Measurements from ENCODE around the gene RASAL1.
"Not testable (repeated sequence)": the region's sequence is repeated elsewhere in the genome, so short reads cannot be mapped to it uniquely, and the experiment has no call there.

Gene RASAL1

GRCh38 chr12:113141716-113142115, 6.2 kb upstream of the RASAL1 start:
- DNase-seq, result not testable (repeated sequence)

- no peak for DNase-seq
These were observed 5.1 kb upstream of the RASAL1 start for GRCh38 chr12:113140706-113141105.

- no peak for DNase-seq
These were observed 3.3 kb upstream of the RASAL1 start for GRCh38 chr12:113138826-113139225.

- no peak for DNase-seq
These were observed 2.6 kb upstream of the RASAL1 start for GRCh38 chr12:113137861-113138783.

- DNase-seq, result no peak
These were observed 1.5 kb upstream of the RASAL1 start for GRCh38 chr12:113136990-113137511.

- DNase-seq, result no peak
These were observed 798 bp upstream of the RASAL1 start for GRCh38 chr12:113136128-113136989.

- no peak for DNase-seq
These were observed 1.0 kb downstream of the RASAL1 start for GRCh38 chr12:113134521-113134951.

GRCh38 chr12:113134071-113134470, 1.5 kb downstream of the RASAL1 start:
- DNase-seq, result no peak

- no peak for DNase-seq
These were observed 1.9 kb downstream of the RASAL1 start for GRCh38 chr12:113133666-113134065.

GRCh38 chr12:113133036-113133435, 2.5 kb downstream of the RASAL1 start:
- no peak for DNase-seq

GRCh38 chr12:113131556-113131955, 4.0 kb downstream of the RASAL1 start:
- no peak for DNase-seq

GRCh38 chr12:113130457-113131135, 5.0 kb downstream of the RASAL1 start:
- DNase-seq, result peak; percentile 32 to 44

GRCh38 chr12:113129664-113130456, 5.7 kb downstream of the RASAL1 start:
- no peak for DNase-seq

GRCh38 chr12:113128802-113129663, 6.5 kb downstream of the RASAL1 start:
- DNase-seq, result no peak

- peak; percentile 40 to 61 for DNase-seq
These were observed 7.8 kb downstream of the RASAL1 start for GRCh38 chr12:113127791-113128199.

GRCh38 chr12:113120670-113121370, 14.7 kb downstream of the RASAL1 start:
- DNase-seq, result no peak

- DNase-seq, result no peak
These were observed 15.4 kb downstream of the RASAL1 start for GRCh38 chr12:113119980-113120669.

- DNase-seq, result no peak
These were observed 17.4 kb downstream of the RASAL1 start for GRCh38 chr12:113118142-113118541.

GRCh38 chr12:113117684-113118083, 17.9 kb downstream of the RASAL1 start:
- not testable (repeated sequence) for DNase-seq

- DNase-seq, result no peak
These were observed 18.7 kb downstream of the RASAL1 start for GRCh38 chr12:113116875-113117274.

Measured in SHP77 (cell line).